Epithelial cell of esophagus (primary cell): ENCODE data around the gene MAST3.

Experiments
- DNase-seq: peaks from one replicate; pipeline ENCODE4 v3.0.0; 2010; ENCODE audit warnings: low read depth
- H3K4me3 ChIP-seq: 2 replicates; pipeline ENCODE4 v1.5.1; 2011; ENCODE audit warnings: mild to moderate bottlenecking, low read length, control low read depth
- TF ChIP-seq, protein P1 (sequence below): IDR thresholded peaks from 2 replicates; pipeline ENCODE4 v1.5.1; 2011; ENCODE audit warnings: low read depth, mild to moderate bottlenecking, low read length, control low read depth, inconsistent platforms; ENCODE audit not compliant: insufficient read depth; ENCODE audit errors: missing control alignments

The MAST3 gene

DNA sequence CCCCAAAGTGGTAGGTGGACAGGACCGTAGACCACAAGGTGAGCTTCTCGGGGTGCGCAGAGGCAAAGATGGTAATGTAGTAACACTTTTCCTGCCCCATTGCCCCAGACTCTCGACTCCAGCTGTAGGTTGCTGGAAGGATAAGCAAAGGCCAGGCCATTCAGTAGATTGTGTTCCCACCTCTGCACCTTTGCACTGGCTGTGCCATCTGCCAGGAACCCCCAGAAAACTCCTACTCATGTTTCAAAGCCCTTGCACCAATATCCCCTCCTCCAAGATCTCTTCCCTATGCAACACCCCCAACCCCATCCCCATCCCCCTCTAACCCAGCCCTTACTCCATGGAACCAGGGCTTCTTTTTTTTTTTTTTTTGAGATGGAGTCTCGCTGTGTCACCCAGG, 29.2 kb upstream of the MAST3 start:
- H3K4me3 ChIP-seq: no peak overlapping the region
- TF ChIP-seq, protein P1, sequence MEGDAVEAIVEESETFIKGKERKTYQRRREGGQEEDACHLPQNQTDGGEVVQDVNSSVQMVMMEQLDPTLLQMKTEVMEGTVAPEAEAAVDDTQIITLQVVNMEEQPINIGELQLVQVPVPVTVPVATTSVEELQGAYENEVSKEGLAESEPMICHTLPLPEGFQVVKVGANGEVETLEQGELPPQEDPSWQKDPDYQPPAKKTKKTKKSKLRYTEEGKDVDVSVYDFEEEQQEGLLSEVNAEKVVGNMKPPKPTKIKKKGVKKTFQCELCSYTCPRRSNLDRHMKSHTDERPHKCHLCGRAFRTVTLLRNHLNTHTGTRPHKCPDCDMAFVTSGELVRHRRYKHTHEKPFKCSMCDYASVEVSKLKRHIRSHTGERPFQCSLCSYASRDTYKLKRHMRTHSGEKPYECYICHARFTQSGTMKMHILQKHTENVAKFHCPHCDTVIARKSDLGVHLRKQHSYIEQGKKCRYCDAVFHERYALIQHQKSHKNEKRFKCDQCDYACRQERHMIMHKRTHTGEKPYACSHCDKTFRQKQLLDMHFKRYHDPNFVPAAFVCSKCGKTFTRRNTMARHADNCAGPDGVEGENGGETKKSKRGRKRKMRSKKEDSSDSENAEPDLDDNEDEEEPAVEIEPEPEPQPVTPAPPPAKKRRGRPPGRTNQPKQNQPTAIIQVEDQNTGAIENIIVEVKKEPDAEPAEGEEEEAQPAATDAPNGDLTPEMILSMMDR: no peak
- no peak for DNase-seq

DNA sequence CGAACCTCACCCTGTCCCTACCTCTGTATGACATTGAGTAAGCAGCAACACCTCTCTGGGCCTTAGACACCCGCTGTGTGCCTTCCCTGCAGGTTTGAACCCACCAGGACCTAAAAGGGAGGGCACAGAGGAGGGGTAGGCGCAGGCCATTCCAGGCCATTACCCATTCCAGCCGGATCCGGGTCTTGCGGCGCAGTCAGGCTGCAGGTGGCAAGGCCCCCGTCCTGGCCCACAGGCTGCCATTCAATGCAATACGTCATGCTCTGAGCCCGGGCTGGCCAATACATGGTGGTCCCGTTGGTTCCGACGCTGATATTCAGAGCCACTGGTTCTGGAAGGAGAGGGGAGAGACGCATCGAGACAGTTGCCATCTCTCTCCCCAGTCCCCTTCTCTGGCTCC, 28.2 kb upstream of the MAST3 start:
- TF ChIP-seq, protein P1: no peak
- no peak overlapping the region for H3K4me3 ChIP-seq
- DNase-seq: no peak

DNA sequence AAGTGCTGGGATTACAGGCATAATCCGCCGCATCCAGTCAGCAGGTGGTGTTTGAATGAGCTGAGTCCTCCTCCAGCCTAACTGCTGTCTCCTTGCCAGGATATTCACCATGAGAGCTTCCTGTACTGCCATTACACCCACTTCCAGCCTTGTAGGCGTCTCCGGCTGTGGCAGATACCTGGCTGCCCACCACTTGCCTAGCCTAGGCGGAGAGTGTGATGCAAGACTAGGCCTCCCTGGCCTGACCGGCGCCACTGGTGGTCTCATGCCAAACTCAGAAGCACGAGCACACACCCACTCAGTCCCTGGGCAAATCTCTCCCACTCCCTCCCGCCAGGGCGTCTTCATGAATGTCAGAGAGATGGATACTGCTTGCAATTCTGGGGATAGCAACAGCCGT, 27.4 kb upstream of the MAST3 start:
- TF ChIP-seq, protein P1: no peak
- H3K4me3 ChIP-seq: no peak overlapping the region

GRCh38 chr19:18072335-18072734, 25.2 kb upstream of the MAST3 start:
- TF ChIP-seq, protein P1: no peak
- no peak for DNase-seq
- H3K4me3 ChIP-seq: no peak overlapping the region

More for the DNA sequence above, 27.4 kb upstream of the MAST3 start:
- DNase-seq: no peak

GRCh38 chr19:18073197-18073596, 24.4 kb upstream of the MAST3 start:
- no peak overlapping the region for H3K4me3 ChIP-seq
- TF ChIP-seq, protein P1: no peak
- DNase-seq: no peak

GRCh38 chr19:18074192-18074591, 23.4 kb upstream of the MAST3 start:
- H3K4me3 ChIP-seq: no peak overlapping the region
- no peak for DNase-seq
- TF ChIP-seq, protein P1: no peak

DNA sequence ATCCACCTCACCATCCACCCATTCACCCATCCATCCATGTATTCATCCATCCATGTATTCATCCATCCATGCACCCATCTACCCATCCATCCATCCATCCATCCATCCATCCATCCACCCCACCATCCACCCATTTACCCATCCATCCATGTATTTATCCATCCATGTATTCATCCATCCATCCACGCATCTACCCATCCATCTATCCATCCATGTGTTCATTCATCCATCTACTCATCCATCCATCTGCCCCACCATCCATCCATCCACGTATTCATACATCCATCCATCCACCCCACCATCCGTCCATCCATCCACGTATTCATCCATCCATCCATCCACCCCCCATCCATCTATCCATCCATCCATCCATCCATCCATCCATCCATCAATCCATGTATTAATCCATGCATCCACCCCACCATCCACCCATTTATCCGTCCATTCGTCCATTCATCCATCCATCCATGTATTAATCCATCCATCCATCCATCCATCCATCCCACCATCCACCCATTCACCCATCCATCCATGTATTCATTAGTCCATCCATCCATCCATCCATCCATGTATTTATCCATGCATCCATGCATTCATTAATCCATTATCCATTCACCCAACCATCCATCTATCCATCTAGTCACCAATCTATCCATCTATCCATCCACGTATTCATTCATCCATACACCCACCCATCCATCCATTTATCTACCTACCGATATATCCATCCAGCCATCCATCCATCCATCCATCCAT, 13.5 kb upstream of the MAST3 start:
- TF ChIP-seq, protein P1: no peak
- no peak overlapping the region for H3K4me3 ChIP-seq

More for the DNA sequence above, 13.5 kb upstream of the MAST3 start:
- DNase-seq: no peak
